Adrenal gland (tissue), 5 donors: ENCODE data around the gene BMPR1B.

Experiments
- POLR2A ChIP-seq, 2 donors: fragments of 450-650 bp; IDR thresholded peaks; one replicate each; pipeline ENCODE4 v1.6.1; 2017; ENCODE audit warnings: antibody characterized with exemption in 2 of 2, mild to moderate bottlenecking in 2 of 2, moderate library complexity in 1 of 2
- TF ChIP-seq, protein P1 (sequence below), 6 experiments: fragments of 450-650 bp in 4 of 6; fragments of 200-600 bp in 2 of 6; sonication (generic) in 1 of 6; IDR thresholded peaks; 1 replicate in 5 of 6; 2 replicates in 1 of 6; pipeline versions ENCODE4 v1.5.1 to v1.8.0; 2016 to 2021; ENCODE audit warnings: antibody characterized with exemption in 6 of 6, mild to moderate bottlenecking in 2 of 6, moderate library complexity in 1 of 6
- donor health status: DM: no; HTN: no; CAD: no.

GRCh38 chr4:94933799-94934198 is 176.0 kb downstream of the BMPR1B start:
- TF ChIP-seq, protein P1, sequence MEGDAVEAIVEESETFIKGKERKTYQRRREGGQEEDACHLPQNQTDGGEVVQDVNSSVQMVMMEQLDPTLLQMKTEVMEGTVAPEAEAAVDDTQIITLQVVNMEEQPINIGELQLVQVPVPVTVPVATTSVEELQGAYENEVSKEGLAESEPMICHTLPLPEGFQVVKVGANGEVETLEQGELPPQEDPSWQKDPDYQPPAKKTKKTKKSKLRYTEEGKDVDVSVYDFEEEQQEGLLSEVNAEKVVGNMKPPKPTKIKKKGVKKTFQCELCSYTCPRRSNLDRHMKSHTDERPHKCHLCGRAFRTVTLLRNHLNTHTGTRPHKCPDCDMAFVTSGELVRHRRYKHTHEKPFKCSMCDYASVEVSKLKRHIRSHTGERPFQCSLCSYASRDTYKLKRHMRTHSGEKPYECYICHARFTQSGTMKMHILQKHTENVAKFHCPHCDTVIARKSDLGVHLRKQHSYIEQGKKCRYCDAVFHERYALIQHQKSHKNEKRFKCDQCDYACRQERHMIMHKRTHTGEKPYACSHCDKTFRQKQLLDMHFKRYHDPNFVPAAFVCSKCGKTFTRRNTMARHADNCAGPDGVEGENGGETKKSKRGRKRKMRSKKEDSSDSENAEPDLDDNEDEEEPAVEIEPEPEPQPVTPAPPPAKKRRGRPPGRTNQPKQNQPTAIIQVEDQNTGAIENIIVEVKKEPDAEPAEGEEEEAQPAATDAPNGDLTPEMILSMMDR (IDR thresholded peaks at IDR 0.05) = no peak
- TF ChIP-seq POLR2A (IDR thresholded peaks at IDR 0.05) = no peak
